H1 (cell line): ENCODE results near the gene SNAPIN. TPM values are rescaled to one million over a fixed set of nuclear protein-coding genes. Genes with fewer than 3 reads are reported as not detected.

Experiments used
- HDAC2 ChIP-seq, 2 experiments: fragments of 300-600 bp in 1 of 2; sonication (generic) in 1 of 2; IDR thresholded peaks; 2 replicates each; pipeline ENCODE4 v1.6.1; 2011 to 2012; ENCODE audit warnings: low read depth in 2 of 2, low read length in 2 of 2, mild to moderate bottlenecking in 2 of 2, moderate library complexity in 2 of 2, borderline replicate concordance in 1 of 2, inconsistent platforms in 1 of 2
- polyA plus RNA-seq, 7 experiments: library from polyadenylated mRNA; depleted of rRNA in 3 of 7; stranded (reverse) in 5 of 7; unstranded in 2 of 7; fragments of >200 nt in 5 of 7; fragments of 200-250 nt in 2 of 7; gene quantifications; 1 replicate in 5 of 7; 2 replicates in 1 of 7; 4 replicates in 1 of 7; pipeline versions ENCODE4 v1.2.1 to v1.2.3, GENCODE V29; 2011 to 2013; ENCODE audit warnings: missing spikeins in 2 of 7, mixed read lengths in 2 of 7
- total RNA-seq: library from RNA; stranded (reverse); fragmentation: NEBNext Ultra II Directional; extraction: Animal tissue kit (Norgen Biotek cat#: 25700); gene quantifications from 2 replicates; pipeline ENCODE4 v1.2.1, GENCODE V29; 2021
- TF ChIP-seq, protein P1 (sequence below): fragments of 300-600 bp; sonication (generic); IDR thresholded peaks from 2 replicates; pipeline ENCODE4 v1.7.1; 2012; ENCODE audit warnings: low read length, moderate library complexity, mild to moderate bottlenecking, inconsistent platforms; ENCODE audit not compliant: insufficient replicate concordance

The SNAPIN gene
- total and polyA plus RNA-seq, 2 of the 8 experiments (the other 6 are each of a cell fraction or from before 2014, with no cell fraction given): 25.7 to 31.1 TPM

DNA sequence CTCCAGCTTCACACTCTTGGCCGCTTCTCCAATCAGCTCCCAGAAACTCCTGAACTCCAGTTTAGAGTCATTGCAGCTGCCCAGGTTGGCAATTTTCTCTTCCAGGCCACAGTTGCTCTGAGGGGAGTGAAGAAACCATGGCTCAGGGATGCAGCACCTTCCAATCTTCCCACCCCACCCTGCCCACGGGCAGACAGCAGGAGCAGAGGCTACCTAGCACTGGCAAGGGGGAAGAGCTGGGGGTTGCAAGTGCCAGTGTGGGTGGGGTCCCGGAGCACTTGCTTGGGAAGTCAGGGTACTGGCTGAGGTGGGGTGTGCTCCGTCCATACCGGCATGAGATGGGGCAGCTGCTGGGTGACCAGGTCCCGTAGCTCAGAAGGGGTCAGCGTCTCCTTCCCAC lies 43.6 kb upstream of the SNAPIN start (continued):
- TF ChIP-seq, protein P1, sequence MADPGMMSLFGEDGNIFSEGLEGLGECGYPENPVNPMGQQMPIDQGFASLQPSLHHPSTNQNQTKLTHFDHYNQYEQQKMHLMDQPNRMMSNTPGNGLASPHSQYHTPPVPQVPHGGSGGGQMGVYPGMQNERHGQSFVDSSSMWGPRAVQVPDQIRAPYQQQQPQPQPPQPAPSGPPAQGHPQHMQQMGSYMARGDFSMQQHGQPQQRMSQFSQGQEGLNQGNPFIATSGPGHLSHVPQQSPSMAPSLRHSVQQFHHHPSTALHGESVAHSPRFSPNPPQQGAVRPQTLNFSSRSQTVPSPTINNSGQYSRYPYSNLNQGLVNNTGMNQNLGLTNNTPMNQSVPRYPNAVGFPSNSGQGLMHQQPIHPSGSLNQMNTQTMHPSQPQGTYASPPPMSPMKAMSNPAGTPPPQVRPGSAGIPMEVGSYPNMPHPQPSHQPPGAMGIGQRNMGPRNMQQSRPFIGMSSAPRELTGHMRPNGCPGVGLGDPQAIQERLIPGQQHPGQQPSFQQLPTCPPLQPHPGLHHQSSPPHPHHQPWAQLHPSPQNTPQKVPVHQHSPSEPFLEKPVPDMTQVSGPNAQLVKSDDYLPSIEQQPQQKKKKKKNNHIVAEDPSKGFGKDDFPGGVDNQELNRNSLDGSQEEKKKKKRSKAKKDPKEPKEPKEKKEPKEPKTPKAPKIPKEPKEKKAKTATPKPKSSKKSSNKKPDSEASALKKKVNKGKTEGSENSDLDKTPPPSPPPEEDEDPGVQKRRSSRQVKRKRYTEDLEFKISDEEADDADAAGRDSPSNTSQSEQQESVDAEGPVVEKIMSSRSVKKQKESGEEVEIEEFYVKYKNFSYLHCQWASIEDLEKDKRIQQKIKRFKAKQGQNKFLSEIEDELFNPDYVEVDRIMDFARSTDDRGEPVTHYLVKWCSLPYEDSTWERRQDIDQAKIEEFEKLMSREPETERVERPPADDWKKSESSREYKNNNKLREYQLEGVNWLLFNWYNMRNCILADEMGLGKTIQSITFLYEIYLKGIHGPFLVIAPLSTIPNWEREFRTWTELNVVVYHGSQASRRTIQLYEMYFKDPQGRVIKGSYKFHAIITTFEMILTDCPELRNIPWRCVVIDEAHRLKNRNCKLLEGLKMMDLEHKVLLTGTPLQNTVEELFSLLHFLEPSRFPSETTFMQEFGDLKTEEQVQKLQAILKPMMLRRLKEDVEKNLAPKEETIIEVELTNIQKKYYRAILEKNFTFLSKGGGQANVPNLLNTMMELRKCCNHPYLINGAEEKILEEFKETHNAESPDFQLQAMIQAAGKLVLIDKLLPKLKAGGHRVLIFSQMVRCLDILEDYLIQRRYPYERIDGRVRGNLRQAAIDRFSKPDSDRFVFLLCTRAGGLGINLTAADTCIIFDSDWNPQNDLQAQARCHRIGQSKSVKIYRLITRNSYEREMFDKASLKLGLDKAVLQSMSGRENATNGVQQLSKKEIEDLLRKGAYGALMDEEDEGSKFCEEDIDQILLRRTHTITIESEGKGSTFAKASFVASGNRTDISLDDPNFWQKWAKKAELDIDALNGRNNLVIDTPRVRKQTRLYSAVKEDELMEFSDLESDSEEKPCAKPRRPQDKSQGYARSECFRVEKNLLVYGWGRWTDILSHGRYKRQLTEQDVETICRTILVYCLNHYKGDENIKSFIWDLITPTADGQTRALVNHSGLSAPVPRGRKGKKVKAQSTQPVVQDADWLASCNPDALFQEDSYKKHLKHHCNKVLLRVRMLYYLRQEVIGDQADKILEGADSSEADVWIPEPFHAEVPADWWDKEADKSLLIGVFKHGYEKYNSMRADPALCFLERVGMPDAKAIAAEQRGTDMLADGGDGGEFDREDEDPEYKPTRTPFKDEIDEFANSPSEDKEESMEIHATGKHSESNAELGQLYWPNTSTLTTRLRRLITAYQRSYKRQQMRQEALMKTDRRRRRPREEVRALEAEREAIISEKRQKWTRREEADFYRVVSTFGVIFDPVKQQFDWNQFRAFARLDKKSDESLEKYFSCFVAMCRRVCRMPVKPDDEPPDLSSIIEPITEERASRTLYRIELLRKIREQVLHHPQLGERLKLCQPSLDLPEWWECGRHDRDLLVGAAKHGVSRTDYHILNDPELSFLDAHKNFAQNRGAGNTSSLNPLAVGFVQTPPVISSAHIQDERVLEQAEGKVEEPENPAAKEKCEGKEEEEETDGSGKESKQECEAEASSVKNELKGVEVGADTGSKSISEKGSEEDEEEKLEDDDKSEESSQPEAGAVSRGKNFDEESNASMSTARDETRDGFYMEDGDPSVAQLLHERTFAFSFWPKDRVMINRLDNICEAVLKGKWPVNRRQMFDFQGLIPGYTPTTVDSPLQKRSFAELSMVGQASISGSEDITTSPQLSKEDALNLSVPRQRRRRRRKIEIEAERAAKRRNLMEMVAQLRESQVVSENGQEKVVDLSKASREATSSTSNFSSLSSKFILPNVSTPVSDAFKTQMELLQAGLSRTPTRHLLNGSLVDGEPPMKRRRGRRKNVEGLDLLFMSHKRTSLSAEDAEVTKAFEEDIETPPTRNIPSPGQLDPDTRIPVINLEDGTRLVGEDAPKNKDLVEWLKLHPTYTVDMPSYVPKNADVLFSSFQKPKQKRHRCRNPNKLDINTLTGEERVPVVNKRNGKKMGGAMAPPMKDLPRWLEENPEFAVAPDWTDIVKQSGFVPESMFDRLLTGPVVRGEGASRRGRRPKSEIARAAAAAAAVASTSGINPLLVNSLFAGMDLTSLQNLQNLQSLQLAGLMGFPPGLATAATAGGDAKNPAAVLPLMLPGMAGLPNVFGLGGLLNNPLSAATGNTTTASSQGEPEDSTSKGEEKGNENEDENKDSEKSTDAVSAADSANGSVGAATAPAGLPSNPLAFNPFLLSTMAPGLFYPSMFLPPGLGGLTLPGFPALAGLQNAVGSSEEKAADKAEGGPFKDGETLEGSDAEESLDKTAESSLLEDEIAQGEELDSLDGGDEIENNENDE: no peak
- no peak for TF ChIP-seq HDAC2 (IDR thresholded peaks at IDR 0.05; ENCODE audit: borderline replicate concordance in 1 of 2, low read depth in 2 of 2, low read length in 2 of 2)
- TF ChIP-seq, all 59 proteins: peak for 0
